ENCODE results near the gene C3orf20.

DNA sequence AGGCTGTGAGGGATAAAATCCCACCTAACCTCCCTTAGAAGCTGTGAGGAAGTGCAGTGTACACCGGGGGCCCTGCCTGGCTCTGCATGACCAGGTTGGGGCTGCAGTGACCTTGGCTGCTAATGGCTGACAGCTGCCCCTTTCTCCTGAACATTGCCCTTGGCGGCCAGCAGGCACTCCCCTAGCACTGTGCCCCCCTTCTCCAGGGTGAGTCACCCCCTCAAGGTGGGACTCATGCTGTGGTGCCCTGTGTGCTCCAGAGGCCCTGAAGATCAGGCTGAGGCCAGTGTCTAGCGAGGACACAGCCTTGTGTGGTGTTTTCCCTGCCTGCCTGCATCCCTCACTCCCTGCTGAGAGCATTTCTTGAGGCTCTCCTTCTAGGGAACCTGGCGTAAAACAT lies 122.8 kb downstream of the C3orf20 start:
- TF ChIP-seq E2F1 (CRISPR knock-in tag; IDR thresholded peaks at IDR 0.05): no peak
- no peak for TF ChIP-seq CTCF (IDR thresholded peaks at IDR 0.05)

Data from WTC11 (cell line).